HG03097 (cell line): Measurements from ENCODE around the gene ZNF587.
A peak's percentile ranks its signal among the peaks of the same experiment; 100 is the strongest.
"Not testable (repeated sequence)": the region's sequence is repeated elsewhere in the genome, so short reads cannot be mapped to it uniquely, and the experiment has no call there.

Source experiments
- ATAC-seq: cut with Tn5 transposase; IDR thresholded peaks from one replicate; pipeline ENCODE4 v1.9.1; 2021; ENCODE audit not compliant: unreplicated experiment, low FRiP score

The ZNF587 gene

DNA sequence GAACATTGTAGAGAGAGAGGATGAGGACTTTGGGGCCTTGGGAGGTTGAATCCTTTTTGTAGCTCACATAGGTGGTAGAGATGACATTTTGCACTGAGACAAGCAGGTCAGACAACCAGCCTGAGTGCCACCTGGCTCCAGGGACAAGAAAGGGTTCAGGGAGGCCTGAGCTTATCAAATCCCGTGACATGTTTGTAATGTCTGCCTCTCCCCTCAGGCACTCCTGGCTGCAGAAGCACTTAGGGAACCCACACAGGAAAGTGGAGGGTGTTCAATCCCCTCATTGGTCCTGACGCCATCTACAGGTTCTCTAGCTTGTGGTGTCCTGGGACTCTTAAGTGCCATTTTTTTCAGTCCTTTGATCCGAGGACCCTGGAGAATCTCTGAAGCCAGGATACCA, 28.6 kb upstream of the ZNF587 start:
- not testable (repeated sequence) for ATAC-seq

DNA sequence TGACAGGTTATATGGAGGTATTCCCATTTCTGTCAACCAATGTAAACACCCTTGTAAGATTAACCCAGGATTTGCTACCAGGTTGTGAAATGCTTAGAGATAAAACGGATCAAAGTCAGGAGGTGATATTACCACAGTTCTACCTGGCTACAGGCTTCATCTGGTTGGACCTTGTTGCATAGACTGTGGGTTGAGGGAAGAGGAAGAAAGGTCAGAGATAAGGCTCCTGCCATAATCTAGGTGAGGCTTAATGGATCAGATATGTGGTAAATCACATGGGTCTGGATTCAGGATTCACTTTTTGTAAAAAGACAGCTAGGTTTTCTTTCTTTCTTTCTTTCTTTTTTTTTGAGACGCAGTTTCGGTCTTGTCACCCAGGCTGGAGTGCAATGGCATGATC, 28.2 kb upstream of the ZNF587 start:
- ATAC-seq: not testable (repeated sequence)

DNA sequence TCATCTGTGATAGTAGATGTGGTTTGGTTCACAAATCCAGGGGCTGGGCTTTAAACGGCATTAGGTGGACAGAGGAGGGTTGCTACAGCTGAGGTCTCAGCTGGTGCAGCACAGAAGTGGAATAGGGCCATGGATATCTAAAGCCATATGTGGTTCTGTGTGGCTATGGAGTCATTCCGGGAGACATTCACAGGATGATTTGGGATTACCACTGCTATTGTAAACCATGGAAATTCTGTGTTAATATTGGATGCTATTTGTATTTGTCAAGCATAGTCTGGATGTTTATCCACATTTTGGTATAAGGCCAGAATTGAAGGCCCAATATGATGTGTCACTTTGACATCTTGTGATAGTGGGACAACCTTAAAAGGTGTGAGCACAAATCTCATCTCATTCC, 26.5 kb upstream of the ZNF587 start:
- not testable (repeated sequence) for ATAC-seq

DNA sequence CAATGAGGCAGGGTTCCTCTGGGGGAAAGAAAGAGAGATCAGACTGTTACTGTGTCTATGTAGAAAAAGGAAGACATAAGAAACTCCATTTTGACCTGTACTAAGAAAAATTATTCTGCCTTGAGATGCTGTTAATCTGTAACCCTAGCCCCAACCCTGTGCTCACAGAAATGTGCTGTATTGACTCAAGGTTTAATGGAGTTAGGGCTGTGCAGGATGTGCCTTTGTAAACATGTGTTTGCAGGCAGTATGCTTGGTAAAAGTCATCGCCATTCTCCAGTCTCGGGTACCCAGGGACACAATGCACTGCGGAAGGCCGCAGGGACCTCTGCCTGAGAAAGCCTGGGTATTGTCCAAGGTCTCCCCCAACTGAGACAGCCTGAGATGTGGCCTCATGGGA, 26.1 kb upstream of the ZNF587 start:
- not testable (repeated sequence) for ATAC-seq

DNA sequence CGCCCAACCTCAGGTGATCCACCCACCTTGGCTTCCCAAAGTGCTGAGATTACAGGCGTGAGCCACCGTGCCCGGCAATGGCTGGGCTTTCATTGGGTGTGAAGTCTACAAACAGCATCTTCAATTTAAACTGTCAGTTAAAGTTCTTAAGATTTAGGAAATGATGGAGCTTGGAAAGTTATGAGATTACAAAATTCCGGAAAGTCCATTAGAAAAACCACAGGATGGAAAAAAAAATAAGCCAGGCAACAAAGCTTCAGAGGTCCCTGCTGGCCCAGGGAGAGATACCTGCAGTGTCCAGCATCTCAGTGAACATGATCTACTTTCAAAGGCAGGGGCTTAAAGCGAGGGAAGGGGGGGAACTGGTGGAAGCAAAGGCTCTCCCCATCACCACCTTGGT, 24.1 kb upstream of the ZNF587 start:
- ATAC-seq: no peak

DNA sequence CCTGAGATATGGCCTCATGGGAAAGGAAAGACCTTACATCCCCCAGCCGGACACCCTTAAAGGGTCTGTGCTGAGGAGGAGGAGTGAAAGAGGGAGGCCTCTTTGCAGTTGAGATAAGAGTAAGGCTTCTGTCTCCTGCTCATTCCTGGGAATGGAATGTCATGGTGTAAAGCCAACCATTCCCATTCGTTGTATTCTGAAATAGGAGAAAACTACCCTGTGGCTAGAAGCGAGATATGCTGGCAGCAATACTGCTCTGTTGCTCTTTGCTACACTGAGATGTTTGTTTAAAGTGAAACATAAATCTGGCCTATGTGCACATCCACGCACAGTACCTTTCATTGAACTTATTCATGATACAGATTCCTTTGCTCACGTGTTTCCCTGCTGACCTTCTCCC, 20.3 kb upstream of the ZNF587 start:
- no peak for ATAC-seq

DNA sequence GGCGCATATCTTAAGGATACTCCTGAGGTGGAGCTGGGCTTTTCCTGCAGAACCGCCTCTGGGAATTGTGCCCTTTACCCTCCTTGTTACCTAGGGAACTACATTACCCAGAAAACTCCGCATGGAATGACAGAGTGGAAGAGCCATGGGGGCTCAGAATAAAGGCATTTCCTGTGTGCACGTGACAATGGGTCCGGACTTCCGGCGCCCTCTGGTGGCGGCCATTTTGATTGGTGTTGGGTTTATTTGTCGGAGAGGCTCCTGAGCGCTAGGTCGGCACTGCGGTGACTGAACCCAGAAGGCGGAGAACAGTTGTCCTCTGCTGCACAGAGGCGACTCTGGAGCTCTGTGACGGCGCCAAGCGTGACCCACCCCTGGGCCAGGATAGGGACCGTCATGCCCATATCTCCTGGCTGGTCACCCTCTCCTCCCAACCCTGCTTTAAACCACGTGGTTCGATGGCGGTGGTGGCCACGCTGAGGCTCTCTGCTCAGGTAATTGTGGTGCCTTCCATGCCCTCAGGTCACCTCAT, 19.5 kb upstream of the ZNF587 start, which contains the start of gene ZNF587B:
Gene ZNF587B (plus strand): TSS at position 229 of the 532 bp plus-strand sequence. CDS start 230 bp downstream, at position 459.
- ATAC-seq: no peak

DNA sequence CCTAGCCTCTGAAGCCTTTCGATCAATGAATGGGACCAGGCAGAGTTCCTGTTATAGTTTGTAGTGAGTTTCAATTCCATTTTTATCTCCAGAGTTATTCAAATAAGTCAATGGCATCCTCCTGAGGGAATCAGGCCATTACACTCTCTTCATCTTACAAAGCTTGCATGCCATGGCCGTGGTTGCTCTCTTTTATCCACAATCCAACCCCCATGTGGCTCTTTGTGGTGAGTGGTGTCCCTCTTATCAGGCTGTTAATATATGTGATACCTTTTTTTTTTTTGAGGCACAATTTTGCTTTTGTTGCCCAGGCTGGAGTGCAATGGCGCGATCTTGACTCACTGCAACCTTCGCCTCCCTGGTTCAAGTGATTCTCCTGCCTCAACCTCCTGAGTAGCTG, 12.7 kb upstream of the ZNF587 start:
- not testable (repeated sequence) for ATAC-seq

DNA sequence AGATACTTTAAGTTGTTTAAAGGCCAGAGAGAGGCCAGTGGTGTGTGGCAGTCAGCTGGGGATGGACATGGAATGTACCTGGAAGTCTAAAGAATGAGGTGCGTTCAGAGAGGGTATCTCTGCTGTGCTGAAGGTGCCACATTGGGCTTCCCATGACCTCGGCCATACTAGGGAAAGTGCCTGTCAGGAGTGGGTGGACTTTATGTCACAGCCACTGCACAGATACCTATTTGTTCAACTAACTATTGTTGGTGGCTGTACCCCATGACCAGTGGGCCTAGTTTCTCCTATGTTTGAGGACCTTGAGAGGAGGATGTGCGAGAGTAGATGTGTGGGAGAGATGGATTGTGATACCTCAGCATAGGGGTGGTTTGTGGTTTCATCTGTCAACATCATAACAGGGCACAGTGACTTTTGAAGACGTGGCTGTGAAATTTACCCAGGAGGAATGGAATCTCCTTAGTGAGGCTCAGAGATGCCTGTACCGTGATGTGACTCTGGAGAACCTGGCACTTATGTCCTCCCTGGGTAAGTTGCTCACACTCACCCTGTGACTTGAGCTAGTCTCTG, 11.0 kb upstream of the ZNF587 start:
- not testable (repeated sequence) for ATAC-seq

DNA sequence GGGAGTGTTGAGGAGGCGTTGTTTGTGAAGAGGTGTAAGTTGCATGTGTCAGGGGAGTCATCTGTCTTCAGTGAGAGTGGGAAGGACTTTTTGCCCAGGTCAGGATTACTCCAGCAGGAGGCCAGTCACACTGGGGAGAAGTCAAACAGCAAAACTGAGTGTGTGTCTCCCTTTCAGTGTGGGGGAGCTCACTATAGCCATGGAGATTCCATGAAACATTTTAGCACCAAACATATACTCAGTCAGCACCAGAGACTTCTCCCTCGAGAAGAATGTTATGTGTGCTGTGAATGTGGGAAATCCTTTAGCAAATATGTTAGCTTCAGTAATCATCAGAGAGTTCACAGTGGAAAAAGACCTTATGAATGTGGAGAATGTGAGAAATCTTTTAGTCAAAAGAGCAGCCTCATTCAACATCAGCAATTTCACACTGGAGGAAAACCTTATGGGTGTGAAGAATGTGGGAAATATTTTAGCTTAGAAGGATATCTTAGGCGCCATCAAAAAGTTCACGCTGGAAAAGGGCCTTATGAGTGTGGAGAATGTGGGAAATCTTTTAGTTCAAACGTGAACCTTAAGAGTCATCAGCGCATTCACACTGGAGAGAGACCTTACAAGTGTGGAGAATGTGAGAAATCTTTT, 8.4 kb upstream of the ZNF587 start:
- no peak for ATAC-seq

DNA sequence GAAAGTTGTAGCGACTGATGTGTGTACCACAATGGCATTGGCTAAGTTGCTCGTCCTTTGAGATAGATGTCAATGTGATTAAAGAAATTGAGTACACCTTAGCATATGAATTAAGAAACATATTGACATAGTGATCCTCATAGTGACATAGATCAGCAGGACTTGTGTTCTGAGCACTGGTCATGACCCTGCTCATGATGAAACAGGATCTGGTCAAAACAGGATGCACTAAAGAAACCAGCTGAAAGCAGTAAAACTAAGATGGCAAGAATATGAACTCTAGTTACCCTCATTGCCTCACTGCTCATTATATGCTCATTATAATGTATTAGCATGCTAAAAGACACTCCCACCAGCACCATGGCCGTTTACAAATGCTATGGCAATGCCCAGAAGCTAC, 2.5 kb upstream of the ZNF587 start:
- ATAC-seq: not testable (repeated sequence)

DNA sequence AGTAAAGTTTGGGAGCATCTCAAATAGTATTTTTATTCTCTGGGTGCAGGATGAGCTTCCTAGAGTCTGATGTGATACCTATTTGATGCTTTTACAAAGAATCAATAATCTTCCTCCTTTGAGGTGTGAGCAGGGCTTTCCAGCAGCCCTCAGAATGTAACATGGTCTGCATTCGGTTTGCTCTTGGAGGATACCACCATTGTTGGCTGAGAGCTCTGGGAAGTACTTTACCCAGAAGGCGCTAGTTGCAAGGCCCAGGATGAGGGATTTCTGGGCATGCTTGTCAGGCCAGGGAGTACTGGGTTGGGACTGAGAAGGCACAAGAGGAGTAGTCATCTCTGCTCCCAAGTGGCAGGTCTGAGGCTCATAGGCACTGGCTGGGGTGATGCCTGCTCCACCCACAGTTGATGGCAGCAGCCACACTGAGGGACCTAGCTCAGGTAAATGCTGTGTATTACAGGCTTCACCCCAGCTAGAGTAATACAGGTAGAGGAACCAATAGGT, 445 bp upstream of the ZNF587 start:
- peak; percentile 14 for ATAC-seq

DNA sequence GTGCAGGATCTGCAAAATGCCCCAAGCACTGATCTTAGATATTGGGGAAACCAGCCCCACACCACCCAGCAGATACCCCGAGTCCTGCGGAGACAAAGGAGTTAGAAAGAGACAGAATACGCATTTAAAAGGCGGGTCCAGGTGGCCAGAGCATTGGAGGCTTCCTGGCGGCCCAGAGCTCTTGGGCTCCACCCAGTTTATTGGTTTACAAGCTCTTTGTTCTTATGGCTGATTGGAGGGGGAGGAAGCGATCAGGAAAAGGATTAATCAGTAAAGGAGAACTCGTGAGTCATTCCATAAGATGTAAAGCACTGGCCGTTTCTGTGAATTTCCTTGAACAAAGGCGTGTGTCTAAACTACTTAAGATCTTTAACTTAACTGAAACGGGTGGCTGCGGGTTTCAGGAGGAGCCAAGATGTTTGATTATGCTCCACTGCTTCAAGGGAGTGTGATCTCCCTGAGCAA, 926 bp downstream of the ZNF587 start:
- no peak for ATAC-seq

DNA sequence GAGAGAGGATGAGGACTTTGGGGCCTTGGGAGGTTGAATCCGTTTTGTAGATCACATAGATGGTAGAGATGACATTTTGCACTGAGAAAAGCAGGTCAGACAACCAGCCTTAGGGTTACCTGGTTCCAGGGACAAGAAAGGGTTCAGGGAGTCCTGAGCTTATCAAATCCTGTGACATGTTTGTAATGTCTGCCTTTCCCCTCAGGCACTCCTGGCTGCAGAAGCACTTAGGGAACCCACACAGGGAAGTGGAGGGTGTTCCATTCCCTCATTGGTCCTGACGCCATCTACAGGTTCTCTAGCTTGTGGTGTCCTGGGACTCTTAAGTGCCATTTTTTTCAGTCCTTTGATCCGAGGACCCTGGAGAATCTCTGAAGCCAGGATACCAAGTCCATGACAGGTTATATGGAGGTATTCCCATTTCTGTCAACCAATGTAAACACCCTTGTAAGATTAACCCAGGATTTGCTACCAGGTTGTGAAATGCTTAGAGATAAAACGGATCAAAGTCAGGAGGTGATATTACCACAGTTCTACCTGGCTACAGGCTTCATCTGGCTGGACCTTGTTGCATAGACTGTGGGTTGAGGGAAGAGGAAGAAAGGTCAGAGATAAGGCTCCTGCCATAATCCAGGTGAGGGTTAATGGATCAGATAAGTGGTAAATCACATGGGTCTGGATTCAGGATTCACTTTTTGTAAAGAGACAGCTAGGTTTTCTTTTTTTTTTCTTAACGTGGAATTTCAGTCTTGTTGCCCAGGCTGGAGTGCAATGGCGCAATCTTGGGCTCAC, 2.3 kb downstream of the ZNF587 start:
- ATAC-seq: not testable (repeated sequence)

DNA sequence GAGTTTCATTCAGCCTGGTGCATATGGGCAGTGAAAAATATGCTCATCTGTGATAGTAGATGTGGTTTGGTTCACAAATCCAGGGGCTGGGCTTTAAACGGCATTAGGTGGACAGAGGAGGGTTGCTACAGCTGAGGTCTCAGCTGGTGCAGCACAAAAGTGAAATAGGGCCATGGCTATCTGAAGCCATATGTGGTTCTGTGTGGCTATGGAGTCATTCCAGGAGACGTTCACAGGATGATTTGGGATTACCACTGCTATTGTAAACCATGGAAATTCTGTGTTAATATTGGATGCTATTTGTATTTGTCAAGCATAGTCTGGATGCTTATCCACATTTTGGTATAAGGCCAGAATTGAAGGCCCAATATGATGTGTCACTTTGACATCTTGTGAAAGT, 4.5 kb downstream of the ZNF587 start:
- ATAC-seq: not testable (repeated sequence)

DNA sequence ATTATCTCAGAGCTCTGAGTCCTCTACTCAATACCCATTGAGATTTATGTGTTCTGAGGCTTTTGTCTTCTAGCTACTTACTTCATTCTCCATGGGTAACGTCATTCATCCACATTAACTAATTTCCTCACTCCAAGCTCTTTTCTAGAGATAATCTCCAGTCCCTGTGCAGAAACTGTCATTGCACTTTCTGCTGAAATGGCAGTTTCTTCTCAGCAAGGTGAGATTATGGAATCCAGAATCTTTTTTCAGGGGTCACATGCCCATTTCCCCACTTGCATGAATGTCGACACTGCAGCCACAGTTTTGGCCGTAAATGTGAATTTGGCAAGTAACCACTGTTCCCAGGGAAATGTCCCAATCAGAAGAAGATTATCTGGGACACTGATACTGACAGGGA, 12.7 kb downstream of the ZNF587 start:
- ATAC-seq: not testable (repeated sequence)

DNA sequence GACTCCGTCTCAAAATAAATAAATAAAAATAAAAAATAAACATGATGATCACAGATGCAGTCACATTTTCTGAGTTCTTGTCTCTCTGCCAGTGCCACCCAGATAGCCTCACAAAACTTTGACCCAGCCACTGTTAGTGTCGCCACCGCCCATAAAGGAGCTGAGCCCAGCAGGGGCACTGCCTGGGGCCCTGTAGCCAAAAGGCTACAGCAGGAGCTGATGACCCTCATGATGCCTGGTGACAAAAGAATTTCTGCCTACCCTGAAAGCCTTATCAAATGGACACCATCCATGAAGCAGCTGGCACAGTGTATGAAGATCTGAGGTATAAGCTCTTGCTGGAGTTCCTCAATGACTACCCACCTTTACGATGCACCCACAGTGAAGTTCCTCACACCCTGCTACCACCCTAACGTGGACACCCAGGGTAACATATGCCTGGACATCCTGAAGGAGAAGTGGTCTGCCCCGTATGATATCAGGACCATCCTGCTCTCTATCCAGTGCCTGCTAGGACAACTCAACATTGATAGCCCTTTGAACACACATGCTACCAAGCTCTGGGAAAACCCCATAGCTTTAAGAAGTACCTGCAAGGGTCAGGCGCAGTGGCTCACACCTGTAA, 18.3 kb downstream of the ZNF587 start:
- ATAC-seq: no peak

DNA sequence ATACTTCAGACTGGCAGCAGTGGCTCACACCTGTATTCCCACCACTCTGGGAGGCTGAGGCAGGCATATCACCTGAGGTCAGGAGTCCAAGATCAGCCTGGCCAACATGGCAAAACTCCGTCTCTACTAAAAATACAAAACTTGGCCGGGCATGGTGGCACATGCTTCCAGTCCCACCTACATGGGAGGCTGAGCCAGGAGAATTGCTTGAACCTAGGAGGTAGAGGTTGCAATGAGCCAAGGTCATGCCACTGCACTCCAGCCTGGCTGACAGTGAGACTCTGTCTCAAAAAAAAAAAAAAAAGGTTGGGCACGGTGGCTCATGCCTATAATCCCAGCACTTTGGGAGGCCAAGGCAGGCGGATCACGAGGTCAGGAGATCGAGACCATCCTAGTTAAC, 20.0 kb downstream of the ZNF587 start:
- not testable (repeated sequence) for ATAC-seq

DNA sequence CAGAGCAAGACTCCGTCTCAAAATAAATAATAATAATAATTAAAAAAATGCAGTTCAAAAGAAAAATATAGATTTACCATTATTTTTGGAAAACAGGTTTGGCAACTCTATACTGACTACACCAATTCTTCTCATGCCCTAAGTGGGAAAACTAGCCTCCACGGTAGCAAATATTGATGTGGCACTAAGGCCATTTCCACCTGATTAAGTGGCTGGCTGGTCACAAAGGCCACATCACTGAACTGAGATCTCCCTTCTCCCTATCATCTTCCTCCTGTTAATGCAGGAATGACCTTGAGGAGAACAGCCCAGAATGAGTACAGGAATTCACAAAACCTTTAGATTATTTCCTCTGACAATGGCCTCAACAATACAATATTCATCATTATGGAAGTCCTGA, 20.6 kb downstream of the ZNF587 start:
- no peak for ATAC-seq

DNA sequence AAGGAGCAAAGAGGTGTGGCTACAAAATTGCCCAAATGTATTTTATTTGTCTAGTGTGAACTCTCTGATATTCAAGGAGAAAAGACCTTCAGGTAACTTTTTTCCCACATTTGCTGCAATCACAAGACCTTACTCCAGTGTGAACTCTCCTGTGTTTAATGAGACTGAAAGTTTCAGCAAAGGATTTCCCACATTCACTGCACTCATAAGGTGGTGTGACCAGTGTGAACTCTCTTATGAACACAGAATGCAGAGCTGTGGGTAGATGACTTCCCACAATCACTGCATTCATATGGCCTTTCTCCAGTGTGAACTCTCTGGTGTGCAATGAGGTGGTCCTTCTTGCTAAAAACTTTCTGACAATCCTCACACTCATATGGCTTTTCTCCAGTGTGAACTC, 22.8 kb downstream of the ZNF587 start:
- no peak for ATAC-seq
